Astrocyte of the spinal cord (primary cell): ENCODE measurements around the gene CDC42EP5.

Experiments used
- DNase-seq: peaks from one replicate; pipeline ENCODE4 v3.0.0; 2011; ENCODE audit warnings: low read depth, low spot score
- H3K4me3 ChIP-seq: 2 replicates; pipeline ENCODE4 v1.5.1; 2011; ENCODE audit warnings: low read depth, mild to moderate bottlenecking, low read length, moderate library complexity
- CTCF ChIP-seq: IDR thresholded peaks from 2 replicates; pipeline ENCODE4 v1.5.1; 2012; ENCODE audit warnings: low read depth, mild to moderate bottlenecking, low read length, inconsistent platforms
- in situ Hi-C: cut with HindIII; loops from 2 replicates; pipeline ENCODE4 v1.10.0; 2017; ENCODE audit warnings: low sequenced_read_pairs

The CDC42EP5 gene

DNA sequence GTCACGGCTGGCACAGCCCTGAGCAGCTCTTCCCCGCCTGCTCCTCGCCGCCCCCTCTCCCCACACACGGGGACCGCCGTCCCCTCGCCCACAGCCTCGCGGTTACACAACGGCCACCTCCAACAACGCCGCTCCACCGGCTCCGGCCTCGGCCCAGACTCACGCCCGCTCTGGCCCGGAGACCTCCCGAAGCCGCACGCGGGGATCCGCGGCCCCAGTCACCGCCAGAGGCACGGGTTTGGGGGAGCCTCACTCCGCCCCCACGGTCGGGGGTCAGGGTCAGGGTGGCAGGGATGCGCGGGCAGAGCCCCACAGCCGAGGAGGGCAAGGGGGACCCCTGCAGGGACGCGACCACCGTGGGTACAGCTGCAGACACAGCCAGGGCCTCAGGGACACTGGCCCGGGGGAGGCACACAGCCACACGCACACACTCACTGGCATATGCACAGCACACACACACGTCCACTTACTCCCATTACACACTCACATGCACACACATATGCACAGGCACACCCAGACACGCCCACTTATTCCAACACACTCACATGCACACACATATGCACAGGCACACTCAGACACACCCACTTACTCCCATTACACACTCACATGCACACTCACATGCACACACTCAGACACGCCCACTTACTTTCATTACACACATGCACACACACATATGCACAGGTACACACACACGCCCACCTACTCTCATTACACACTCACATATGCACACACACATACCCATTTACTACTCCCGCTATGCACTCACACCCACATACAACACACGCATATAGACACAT lies 56.2 kb downstream of the CDC42EP5 start:
- no peak overlapping the region for H3K4me3 ChIP-seq
- no peak for DNase-seq
- in situ Hi-C loops = no loop called here
- TF ChIP-seq CTCF = no peak

DNA sequence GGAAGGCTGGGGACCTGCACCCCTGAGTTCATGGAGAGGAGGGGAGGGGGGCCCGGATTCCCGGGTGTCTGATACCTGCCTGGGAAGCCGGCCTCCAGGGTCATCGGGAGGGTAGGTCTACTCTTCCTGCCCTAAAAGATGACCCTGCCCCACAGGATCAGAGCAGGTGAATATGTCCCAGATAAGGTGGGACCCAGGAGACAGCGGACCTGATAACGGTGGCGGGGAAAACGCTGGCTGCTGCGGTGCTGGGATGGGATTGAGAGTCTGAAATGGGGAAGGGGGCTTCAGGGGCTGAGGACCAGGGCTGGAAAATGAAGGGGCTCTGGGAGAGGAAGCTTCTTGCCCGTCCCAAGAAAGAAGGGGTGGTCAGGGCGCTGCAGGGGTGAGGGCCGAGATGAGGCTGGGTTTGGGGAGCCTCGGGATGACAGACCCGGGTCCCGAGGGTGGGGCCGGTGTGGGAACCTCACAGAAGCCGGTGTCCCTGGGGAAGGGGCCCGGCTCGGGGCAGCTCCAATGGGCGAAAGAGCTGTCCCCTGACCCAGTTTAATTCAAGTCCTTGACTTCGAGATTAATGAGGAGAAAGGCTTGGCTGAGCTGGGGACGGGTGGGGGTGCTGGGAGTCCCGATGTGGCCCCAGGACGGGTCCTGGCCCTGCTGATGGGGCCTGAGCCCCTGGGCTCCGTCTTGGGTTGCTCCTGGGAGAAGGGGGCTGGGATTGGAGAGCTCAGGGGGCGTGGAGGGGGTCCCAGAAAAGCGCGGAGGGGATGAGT lies 57.0 kb downstream of the CDC42EP5 start:
- no peak for TF ChIP-seq CTCF
- no peak overlapping the region for H3K4me3 ChIP-seq
- no peak for DNase-seq
- in situ Hi-C loops = no loop called here

DNA sequence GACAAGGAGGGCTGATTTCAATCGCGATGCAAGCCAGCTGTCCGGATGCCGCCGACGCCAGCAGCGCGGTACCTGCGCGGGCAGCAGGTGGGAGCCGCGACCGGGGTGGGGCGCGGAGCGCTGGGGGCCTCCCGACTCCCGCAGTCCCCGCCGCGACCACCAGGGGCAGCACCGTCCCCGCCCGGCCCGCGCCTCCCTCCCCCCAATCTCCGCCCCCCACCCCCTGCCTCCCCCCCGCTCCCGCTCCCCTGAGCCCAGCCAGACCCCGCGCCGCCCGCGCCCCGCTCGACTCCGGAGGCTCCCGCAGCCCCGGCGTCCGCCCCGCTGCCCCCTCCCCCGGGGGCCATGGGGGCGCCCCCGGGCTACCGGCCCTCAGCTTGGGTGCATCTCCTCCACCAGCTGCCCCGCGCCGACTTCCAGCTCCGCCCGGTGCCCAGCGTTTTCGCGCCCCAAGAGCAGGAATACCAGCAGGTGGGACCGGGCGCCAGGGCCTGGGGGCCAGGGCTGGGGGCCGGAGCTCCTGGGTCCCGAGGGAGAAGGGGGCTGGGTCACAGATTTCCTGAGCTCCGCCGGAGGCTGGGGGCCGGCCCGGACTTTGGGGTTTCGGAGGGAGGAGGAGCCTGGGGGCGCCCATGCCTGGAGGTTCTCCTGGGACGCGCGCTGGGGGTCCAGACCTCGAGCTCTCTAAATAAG lies 57.7 kb downstream of the CDC42EP5 start, which contains the start of gene TTYH1:
Gene TTYH1 (plus strand): TSS at position 257 of the 693 bp plus-strand sequence. CDS start 89 bp downstream, at position 346.
- peak; percentile 15 for TF ChIP-seq CTCF
- DNase-seq = no peak
- in situ Hi-C loops = no loop called here
- H3K4me3 ChIP-seq = no peak within 1 kb of the TSS
